Astrocyte of the spinal cord (primary cell): ENCODE data around the gene CLCN5.

ENCODE experiments used
- DNase-seq: peaks from one replicate; pipeline ENCODE4 v3.0.0; 2011; ENCODE audit warnings: low read depth, low spot score
- H3K4me3 ChIP-seq: 2 replicates; pipeline ENCODE4 v1.5.1; 2011; ENCODE audit warnings: low read depth, mild to moderate bottlenecking, low read length, moderate library complexity
- in situ Hi-C: cut with HindIII; loops from 2 replicates; pipeline ENCODE4 v1.10.0; 2017; ENCODE audit warnings: low sequenced_read_pairs
- TF ChIP-seq, protein P1 (sequence below): IDR thresholded peaks from 2 replicates; pipeline ENCODE4 v1.5.1; 2012; ENCODE audit warnings: low read depth, mild to moderate bottlenecking, low read length, inconsistent platforms

Gene CLCN5

DNA sequence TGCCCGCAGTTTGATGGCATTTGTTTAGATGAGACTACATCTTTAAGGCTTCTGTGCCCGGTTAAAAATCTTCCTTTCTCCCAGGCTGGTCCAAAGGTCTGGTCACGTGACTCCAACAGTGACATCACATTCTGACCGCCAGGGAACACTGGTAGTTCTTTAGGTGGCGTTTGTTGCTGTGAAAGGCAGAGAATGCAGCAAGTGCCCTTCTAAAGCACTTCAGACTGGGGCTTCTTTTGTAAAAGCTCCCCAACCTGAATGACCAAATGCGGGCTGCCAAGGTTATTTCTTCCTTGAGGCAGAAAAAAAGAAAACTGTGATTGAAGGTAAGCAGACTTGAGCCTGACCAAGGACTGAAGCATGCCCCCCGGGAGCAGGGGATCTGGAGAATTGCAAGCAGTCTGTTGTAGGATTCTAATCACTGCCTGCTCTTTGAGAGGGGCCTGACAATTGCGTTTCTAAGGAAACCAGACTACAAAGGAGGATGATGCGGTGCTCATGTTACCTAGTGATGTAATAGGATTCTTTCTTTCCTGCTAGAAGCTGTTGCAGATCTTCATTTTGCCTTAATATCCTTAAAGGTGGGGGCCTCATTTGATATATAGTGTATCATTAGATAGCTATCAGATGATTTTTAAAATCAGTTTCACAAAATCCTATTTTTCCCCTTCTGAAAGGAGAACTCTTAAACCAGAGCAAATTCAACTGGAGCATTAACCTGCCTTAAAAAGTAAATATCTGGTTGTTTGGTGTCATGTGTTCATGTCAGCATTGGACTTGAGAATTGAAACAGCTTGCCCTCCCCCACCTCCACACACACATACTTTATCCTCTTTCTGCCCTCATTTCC is 145.3 kb downstream of the CLCN5 start:
- peak; percentile 39 for DNase-seq
- in situ Hi-C loops: no loop called here
- TF ChIP-seq, protein P1, sequence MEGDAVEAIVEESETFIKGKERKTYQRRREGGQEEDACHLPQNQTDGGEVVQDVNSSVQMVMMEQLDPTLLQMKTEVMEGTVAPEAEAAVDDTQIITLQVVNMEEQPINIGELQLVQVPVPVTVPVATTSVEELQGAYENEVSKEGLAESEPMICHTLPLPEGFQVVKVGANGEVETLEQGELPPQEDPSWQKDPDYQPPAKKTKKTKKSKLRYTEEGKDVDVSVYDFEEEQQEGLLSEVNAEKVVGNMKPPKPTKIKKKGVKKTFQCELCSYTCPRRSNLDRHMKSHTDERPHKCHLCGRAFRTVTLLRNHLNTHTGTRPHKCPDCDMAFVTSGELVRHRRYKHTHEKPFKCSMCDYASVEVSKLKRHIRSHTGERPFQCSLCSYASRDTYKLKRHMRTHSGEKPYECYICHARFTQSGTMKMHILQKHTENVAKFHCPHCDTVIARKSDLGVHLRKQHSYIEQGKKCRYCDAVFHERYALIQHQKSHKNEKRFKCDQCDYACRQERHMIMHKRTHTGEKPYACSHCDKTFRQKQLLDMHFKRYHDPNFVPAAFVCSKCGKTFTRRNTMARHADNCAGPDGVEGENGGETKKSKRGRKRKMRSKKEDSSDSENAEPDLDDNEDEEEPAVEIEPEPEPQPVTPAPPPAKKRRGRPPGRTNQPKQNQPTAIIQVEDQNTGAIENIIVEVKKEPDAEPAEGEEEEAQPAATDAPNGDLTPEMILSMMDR: no peak
- H3K4me3 ChIP-seq: no peak overlapping the region

DNA sequence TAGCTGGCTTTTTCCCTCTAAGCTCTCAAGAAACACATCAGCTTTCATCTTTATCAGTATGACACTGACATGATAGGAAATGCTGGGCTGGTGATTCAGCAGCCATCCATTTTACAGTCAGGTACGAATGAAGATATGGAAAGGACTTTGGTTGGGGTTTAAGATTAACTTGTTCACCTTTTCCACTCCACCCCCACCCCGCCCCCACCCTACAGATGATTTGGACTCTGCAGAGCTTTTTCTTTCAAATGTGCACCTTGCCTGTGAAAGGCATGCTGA is 145.8 kb downstream of the CLCN5 start:
- no peak for DNase-seq
- no peak overlapping the region for H3K4me3 ChIP-seq
- in situ Hi-C loops: no loop called here
- TF ChIP-seq, protein P1: no peak

DNA sequence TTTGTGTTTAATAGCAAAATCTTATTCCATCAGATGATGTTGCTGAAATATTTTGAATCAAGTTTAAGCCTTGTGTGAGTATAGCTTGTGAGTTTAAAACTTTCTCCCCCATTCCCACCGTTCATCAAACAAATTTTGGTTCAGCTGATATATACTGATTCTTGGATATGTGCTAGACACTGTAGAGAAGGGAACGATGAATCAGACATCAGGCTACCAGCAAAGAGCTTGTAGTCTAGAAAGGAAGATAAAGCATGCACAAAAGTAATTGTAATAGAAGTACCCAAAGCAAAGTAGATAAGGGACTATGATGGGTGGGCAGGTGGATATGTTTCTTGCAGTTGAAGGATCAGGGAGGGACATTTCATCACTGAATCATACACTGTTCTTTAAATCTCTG is 146.5 kb downstream of the CLCN5 start:
- DNase-seq: no peak
- TF ChIP-seq, protein P1: no peak
- H3K4me3 ChIP-seq: no peak overlapping the region
- in situ Hi-C loops: no loop called here

DNA sequence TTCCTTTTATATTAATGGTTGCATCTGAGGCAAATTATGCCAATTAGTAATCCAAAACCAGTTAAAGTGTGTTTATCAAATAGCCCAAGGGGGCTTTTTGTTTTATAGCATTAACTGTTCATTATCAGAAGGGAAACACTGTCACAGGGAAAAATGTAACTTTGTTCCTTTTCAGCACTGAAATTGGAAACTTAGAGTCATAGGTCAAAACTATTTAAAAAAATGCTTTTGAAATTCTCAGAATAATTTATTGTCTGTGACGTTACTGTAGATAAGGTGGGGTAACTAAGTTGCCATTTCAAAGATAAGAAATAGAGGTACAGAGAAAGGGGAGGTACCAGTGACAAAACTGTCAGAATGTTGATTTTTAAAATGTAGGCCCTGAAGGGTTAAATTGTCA is 149.1 kb downstream of the CLCN5 start:
- in situ Hi-C loops: no loop called here
- H3K4me3 ChIP-seq: no peak overlapping the region
- TF ChIP-seq, protein P1: no peak
- DNase-seq: no peak

DNA sequence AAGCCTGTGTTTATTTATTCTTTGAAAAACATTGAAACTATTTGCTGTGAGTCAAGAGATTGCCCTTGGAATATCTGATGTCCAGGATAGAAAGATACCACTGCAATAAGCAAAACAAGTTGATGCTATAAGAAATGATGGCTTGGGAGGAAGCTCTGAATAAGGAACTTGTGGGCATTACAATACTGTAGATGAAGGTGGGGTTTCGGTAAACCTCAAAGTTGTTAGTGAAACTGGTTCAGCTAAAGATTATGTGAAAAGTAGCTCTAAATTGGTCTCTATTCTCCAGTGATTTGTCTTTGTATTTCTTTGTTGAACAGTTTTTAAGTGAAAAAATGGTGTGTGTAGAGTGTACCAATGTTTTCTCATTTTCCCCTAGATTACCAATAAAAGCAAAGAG is 149.7 kb downstream of the CLCN5 start:
- in situ Hi-C loops: no loop called here
- TF ChIP-seq, protein P1: no peak
- no peak overlapping the region for H3K4me3 ChIP-seq
- no peak for DNase-seq

DNA sequence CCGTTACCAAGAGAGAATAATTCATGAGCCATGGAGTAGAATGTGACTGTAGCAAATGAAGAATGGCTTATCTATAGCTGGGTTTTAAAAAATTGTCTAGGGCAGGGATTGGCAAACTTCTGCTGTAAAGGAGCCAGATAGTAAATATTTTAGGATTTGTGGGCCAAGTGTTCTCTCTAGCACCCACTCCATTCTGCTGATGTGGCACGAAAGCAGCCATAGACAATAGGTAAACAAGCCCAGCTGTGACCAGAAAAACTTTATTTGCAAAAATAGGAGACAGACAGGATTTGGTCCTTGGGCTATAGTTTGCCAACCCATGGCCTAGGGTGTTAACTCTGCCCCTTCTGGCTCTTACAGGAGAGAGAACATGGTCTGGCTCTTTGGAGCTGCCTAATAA is 151.2 kb downstream of the CLCN5 start:
- in situ Hi-C loops: no loop called here
- no peak for DNase-seq
- no peak overlapping the region for H3K4me3 ChIP-seq
- TF ChIP-seq, protein P1: no peak
